AG09309 (cell line): ENCODE measurements around the gene TUBE1.

Experiments
- DNase-seq: peaks from one replicate; pipeline ENCODE4 v3.0.0-alpha.2; 2010; ENCODE audit warnings: low read depth
- H3K4me3 ChIP-seq: 2 replicates; pipeline ENCODE4 v1.5.1; 2011; ENCODE audit warnings: mild to moderate bottlenecking, low read depth, low read length, moderate library complexity; ENCODE audit not compliant: control insufficient read depth
- TF ChIP-seq, protein P1 (sequence below): IDR thresholded peaks from 2 replicates; pipeline ENCODE4 v1.5.1; 2011; ENCODE audit warnings: mild to moderate bottlenecking, low read depth, low read length, inconsistent platforms; ENCODE audit not compliant: insufficient read depth, control insufficient read depth; ENCODE audit errors: missing control alignments

TUBE1 gene

DNA sequence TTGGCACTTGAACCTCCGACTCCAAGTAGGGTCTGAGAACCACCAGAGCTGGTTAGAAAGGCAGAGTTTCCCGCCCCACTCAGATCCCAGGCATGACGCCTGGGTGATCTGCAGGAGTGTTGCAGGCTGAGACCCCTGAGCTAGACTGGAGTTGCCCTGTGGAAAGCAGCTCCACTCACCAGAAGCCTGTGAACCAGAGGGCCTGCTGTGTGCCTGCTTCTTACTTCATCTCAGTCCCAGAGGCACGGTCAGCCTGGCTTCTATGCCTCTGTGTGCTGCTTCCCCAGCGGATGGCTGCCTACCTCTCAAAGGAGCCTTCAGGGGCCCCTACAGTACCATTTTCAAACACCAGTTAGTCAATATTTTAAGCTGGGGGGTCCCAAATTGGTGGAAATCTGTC lies 49.0 kb downstream of the TUBE1 start:
- no peak for DNase-seq
- H3K4me3 ChIP-seq: no peak overlapping the region
- TF ChIP-seq, protein P1, sequence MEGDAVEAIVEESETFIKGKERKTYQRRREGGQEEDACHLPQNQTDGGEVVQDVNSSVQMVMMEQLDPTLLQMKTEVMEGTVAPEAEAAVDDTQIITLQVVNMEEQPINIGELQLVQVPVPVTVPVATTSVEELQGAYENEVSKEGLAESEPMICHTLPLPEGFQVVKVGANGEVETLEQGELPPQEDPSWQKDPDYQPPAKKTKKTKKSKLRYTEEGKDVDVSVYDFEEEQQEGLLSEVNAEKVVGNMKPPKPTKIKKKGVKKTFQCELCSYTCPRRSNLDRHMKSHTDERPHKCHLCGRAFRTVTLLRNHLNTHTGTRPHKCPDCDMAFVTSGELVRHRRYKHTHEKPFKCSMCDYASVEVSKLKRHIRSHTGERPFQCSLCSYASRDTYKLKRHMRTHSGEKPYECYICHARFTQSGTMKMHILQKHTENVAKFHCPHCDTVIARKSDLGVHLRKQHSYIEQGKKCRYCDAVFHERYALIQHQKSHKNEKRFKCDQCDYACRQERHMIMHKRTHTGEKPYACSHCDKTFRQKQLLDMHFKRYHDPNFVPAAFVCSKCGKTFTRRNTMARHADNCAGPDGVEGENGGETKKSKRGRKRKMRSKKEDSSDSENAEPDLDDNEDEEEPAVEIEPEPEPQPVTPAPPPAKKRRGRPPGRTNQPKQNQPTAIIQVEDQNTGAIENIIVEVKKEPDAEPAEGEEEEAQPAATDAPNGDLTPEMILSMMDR: no peak

GRCh38 chr6:112037783-112038216 lies 49.5 kb downstream of the TUBE1 start:
- TF ChIP-seq, protein P1: no peak
- no peak overlapping the region for H3K4me3 ChIP-seq
- DNase-seq: peak; percentile 92

- no peak overlapping the region for H3K4me3 ChIP-seq
- DNase-seq: no peak
- TF ChIP-seq, protein P1: no peak
Observed at GRCh38 chr6:112036088-112036637, 51.1 kb downstream of the TUBE1 start.

DNA sequence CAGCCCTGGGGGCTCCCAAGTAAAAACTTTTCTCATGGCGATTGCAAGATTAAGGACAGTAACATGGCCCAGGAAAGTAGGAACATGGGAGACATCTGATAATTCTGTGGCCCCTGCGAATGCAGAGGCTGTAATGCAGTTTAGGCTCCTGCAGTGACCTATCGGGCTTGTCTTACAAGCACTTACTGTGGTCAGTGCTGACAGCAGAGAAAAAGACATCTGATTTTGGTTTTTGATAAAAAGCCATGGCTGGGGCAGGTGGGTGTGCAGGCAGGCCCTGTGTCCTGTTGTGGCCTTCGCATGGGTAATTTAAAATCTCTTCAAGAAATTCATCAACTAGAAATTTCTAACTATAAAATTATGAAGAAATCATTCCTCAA lies 52.7 kb downstream of the TUBE1 start:
- no peak for DNase-seq
- no peak overlapping the region for H3K4me3 ChIP-seq
- TF ChIP-seq, protein P1: no peak

DNA sequence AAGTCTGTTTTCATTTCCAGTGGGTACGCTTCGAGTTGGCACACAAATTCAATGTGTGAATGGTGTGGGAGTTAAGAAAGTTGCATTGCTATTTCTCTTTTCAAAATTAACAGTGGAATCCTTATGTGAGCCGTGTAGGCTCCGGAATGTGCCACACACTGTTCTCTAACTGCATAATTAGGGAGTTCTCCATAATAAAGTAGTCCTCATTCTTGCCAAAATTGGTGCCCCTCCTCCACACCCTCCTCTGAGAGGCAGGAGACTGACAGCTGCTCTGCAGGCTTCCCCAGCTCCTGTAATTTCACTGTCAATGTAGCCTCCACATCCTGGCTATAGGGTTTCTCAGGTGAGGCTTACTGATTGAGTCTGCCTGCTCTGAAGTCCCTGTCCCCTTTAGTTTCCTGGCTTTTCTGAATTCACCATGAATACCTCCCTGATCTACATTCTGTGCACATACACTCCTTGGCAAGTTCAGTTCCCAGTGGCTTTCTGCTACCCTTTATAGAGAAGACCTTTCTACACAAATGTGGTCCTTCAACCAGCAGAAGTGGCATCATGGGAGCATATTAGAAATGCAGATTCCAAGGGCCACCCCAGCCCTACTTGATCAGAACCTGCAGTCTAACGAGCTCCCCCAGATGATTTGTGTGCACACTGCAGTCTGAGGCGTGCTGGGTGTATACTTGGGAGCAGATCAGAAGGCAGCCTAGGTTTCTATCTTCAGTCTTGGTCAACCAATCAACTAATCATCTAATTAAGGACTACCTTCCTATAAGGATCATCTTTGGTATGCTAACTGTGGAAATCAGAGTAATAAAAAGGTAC lies 53.3 kb downstream of the TUBE1 start:
- TF ChIP-seq, protein P1: no peak
- no peak for DNase-seq

DNA sequence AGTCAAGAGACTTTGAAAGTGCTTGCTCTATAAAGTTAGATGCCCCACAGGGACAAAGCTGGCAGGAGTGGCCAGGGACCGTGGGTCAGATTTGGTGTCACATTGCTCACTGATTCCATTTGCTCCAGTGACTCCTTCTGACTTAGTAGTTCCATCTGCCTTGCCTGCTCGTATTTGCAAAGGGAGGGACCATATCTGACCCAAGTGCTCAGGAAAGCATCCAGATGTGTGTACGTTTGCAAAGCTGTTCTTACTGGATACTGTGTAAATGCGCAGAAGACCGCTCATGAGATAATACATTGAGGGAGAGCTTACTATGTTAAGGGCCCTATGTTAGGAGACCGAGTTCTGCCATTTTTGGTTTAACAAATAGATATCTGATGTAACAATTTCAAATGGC lies 54.6 kb downstream of the TUBE1 start:
- TF ChIP-seq, protein P1: no peak

More for the DNA sequence above, 53.3 kb downstream of the TUBE1 start:
- no peak overlapping the region for H3K4me3 ChIP-seq

DNA sequence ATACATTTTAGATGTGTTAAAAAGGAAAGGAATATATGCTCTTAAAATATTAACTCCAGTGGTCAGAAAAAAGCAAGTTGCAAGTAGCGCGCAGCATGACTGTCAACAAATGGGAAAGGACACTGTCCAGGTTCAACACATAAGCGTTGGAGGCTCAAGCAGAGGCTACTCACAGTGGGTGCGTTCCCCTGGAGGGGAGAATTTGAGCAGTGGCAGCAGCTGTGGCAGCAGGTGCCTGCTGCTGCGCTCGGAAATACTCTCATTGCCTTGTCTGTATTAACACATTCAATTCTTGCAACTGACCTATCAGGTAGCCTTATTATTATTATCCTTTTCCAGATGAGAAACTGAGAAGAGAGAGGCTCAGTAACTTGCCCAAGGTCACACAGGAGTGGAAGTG lies 55.3 kb downstream of the TUBE1 start:
- TF ChIP-seq, protein P1: no peak
- no peak for DNase-seq
- H3K4me3 ChIP-seq: no peak overlapping the region

More for the DNA sequence above, 54.6 kb downstream of the TUBE1 start:
- no peak for DNase-seq
- no peak overlapping the region for H3K4me3 ChIP-seq
